NCI-H2107 (cell line): Measurements from ENCODE around the gene PIP5K1C.

Experiments used
- DNase-seq: peaks from one replicate; lab custom pipeline; 2025; lab: John Stamatoyannopoulos, UW

The PIP5K1C gene

GRCh38 chr19:3700242-3701032, at the start of gene PIP5K1C:
Gene PIP5K1C, minus strand, starts transcription at chr19:3700468. Its CDS starts 78 bp downstream, at chr19:3700390.
- DNase-seq = peak; percentile 63

GRCh38 chr19:3748965-3749364, 48.7 kb upstream of the PIP5K1C start:
- no peak for DNase-seq

GRCh38 chr19:3746371-3747056, 46.2 kb upstream of the PIP5K1C start:
- DNase-seq = no peak

GRCh38 chr19:3745363-3746045, 45.2 kb upstream of the PIP5K1C start:
- no peak for DNase-seq

GRCh38 chr19:3743486-3743885, 43.2 kb upstream of the PIP5K1C start:
- DNase-seq = no peak

- DNase-seq = no peak
These were observed 40.2 kb upstream of the PIP5K1C start for GRCh38 chr19:3740431-3740830.

- no peak for DNase-seq
These were observed 38.4 kb upstream of the PIP5K1C start for GRCh38 chr19:3738477-3739220.

GRCh38 chr19:3737487-3738205, 37.4 kb upstream of the PIP5K1C start:
- DNase-seq = no peak

GRCh38 chr19:3736106-3736724, 35.9 kb upstream of the PIP5K1C start:
- no peak for DNase-seq

GRCh38 chr19:3734310-3734600, 34.0 kb upstream of the PIP5K1C start:
- DNase-seq = no peak

GRCh38 chr19:3733549-3734309, 33.5 kb upstream of the PIP5K1C start:
- DNase-seq = no peak

GRCh38 chr19:3732108-3732507, 31.8 kb upstream of the PIP5K1C start:
- DNase-seq = no peak

GRCh38 chr19:3730457-3730958, 30.2 kb upstream of the PIP5K1C start:
- DNase-seq = no peak

- DNase-seq = peak; percentile 46
These were observed 25.5 kb upstream of the PIP5K1C start for GRCh38 chr19:3725640-3726310.

GRCh38 chr19:3725121-3725520, 24.9 kb upstream of the PIP5K1C start:
- DNase-seq = no peak

GRCh38 chr19:3723883-3724282, 23.6 kb upstream of the PIP5K1C start:
- no peak for DNase-seq

- no peak for DNase-seq
These were observed 22.8 kb upstream of the PIP5K1C start for GRCh38 chr19:3723110-3723488.

- DNase-seq = no peak
These were observed 22.3 kb upstream of the PIP5K1C start for GRCh38 chr19:3722443-3723109.

- DNase-seq = no peak
These were observed 21.7 kb upstream of the PIP5K1C start for GRCh38 chr19:3721887-3722442.
